Psoas muscle (tissue), 8 donors: Measurements from ENCODE around the gene PRKAG2. TPM values are rescaled to one million over a fixed set of nuclear protein-coding genes. Genes with fewer than 3 reads are reported as not detected.
A peak's percentile ranks its signal among the peaks of the same experiment; 100 is the strongest.

Experiments used
- ATAC-seq, 4 donors: fragments of 200-7000 bp; cut with Tn5 transposase; one replicate each; pipeline ENCODE4 v1.9.1; 2020; ENCODE audit warnings: moderate library complexity in 3 of 4, mild to moderate bottlenecking in 2 of 4
- DNase-seq, 2 donors: peaks; one replicate each; pipeline ENCODE4 v3.0.0-alpha.2; 2020
- H3K27ac ChIP-seq: fragments of 200-600 bp; one replicate; pipeline ENCODE4 v1.8.0; 2022
- H3K27me3 ChIP-seq, 3 donors: fragments of 200-600 bp in 1 of 3; one replicate each; pipeline versions ENCODE4 v1.6.1 to v1.8.0; 2013 to 2022; ENCODE audit warnings: low read length in 2 of 3, mild to moderate bottlenecking in 2 of 3, moderate library complexity in 1 of 3; ENCODE audit not compliant: insufficient read depth in 3 of 3
- H3K36me3 ChIP-seq, 2 donors: fragments of 200-600 bp in 1 of 2; one replicate each; pipeline versions ENCODE4 v1.6.1 to v1.8.0; 2013 to 2022; ENCODE audit warnings: low read depth in 1 of 2, mild to moderate bottlenecking in 1 of 2, moderate library complexity in 1 of 2; ENCODE audit not compliant: insufficient read depth in 1 of 2
- H3K4me1 ChIP-seq: fragments of 200-600 bp; one replicate; pipeline ENCODE4 v1.8.0; 2022
- H3K4me3 ChIP-seq: fragments of 200-600 bp; one replicate; pipeline ENCODE4 v1.8.0; 2022; ENCODE audit warnings: mild to moderate bottlenecking
- H3K9me3 ChIP-seq: fragments of 200-600 bp; one replicate; pipeline ENCODE4 v1.8.0; 2022
- CTCF ChIP-seq: fragments of 200-600 bp; IDR thresholded peaks from one replicate; pipeline ENCODE4 v1.8.0; 2022; ENCODE audit warnings: antibody characterized with exemption
- WGBS, 3 donors: extraction: QIAGEN DNeasy Blood & Tissue Kit; methylation state at CpG; one replicate each; pipeline versions ENCODE4 v1.1.6 to v1.1.7; 2013; 5-methylcytosine and 5-hydroxymethylcytosine counted together
- intact Hi-C, 2 donors: fragments of 100-400 bp; cut with DNase I; formaldehyde crosslinking; loops; one replicate each; pipeline versions ENCODE4 v1.11.0 to v1.14.2; 2022
- polyA plus RNA-seq, 3 donors: library from polyadenylated mRNA; stranded (reverse); fragments of 200-250 nt; gene quantifications; one replicate each; pipeline ENCODE4 v1.2.3, GENCODE V29; 2013
- total RNA-seq, 4 donors: library from RNA; stranded (reverse); fragmentation: NEBNext Ultra II Directional in 2 of 4; extraction: Animal tissue kit (Norgen Biotek cat#: 25700) in 2 of 4; gene quantifications; one replicate each; pipeline versions ENCODE4 v1.2.1 to v1.2.4, GENCODE V29; 2021 to 2023
- donor health status: healthy with polysubstance abuse.
- donor health status: DM: no; HTN: no; CAD: no; lungs with moderate emphysema.
- donor health status: Bipolar disorder and iron deficiency.
- donor health status: healthy.
- donor health status: DM: yes; HTN: yes; CAD: no.
- donor health status: DM: no; HTN: no; CAD: no.
- donor health status: DM: no; HTN: no; CAD: no.
- donor health status: DM: yes; HTN: yes; CAD: no.

PRKAG2 gene
- total and polyA plus RNA-seq, 7 donors = 9.3 to 143 (median 19.8) TPM

- WGBS, 3 donors = 88 to 93% (median 91%) methylated on average over 9 of the region's 9 CpGs
- DNase-seq (no peak), ATAC-seq (no peak)
- no peaks in the 10 kb centered on the region for H3K36me3 ChIP-seq
- intact Hi-C loops = no loop called here
- H3K9me3 ChIP-seq = no peaks in the 10 kb centered on the region
- no peak overlapping the region for H3K27ac ChIP-seq
- H3K4me3 ChIP-seq = no peak overlapping the region
- H3K4me1 ChIP-seq = no peaks in the 10 kb centered on the region
- peaks cover 0 to 2% (median 0%) of the 10 kb centered on the region in 3 donors for H3K27me3 ChIP-seq
- no peak for TF ChIP-seq CTCF
These were observed 47.1 kb upstream of the PRKAG2 start for GRCh38 chr7:151924001-151924400.

GRCh38 chr7:151923097-151923876 is 46.4 kb upstream of the PRKAG2 start:
- no peak overlapping the region for H3K27ac ChIP-seq
- no peak for TF ChIP-seq CTCF
- WGBS, 3 donors = 67 to 76% (median 72%) methylated on average over 16 of the region's 16 CpGs
- H3K27me3 ChIP-seq = peaks cover 0 to 2% (median 0%) of the 10 kb centered on the region in 3 donors
- H3K36me3 ChIP-seq = no peaks in the 10 kb centered on the region
- DNase-seq (no peak), ATAC-seq (peak in 2 of 4 donors; percentile 30 to 48)
- no peaks in the 10 kb centered on the region for H3K4me1 ChIP-seq
- H3K4me3 ChIP-seq = no peak overlapping the region
- no peaks in the 10 kb centered on the region for H3K9me3 ChIP-seq
- intact Hi-C loops = no loop called here

GRCh38 chr7:151921451-151921850 is 44.5 kb upstream of the PRKAG2 start:
- WGBS, 3 donors = 70 to 77% (median 71%) methylated on average over 13 of the region's 13 CpGs
- ATAC-seq (no peak), DNase-seq (no peak)
- no peak overlapping the region for H3K4me3 ChIP-seq
- H3K27me3 ChIP-seq = peaks cover 0 to 2% (median 0%) of the 10 kb centered on the region in 3 donors
- no peaks in the 10 kb centered on the region for H3K4me1 ChIP-seq
- no peaks in the 10 kb centered on the region for H3K36me3 ChIP-seq
- no peak overlapping the region for H3K27ac ChIP-seq
- H3K9me3 ChIP-seq = no peaks in the 10 kb centered on the region
- intact Hi-C loops = no loop called here
- no peak for TF ChIP-seq CTCF

- Histone ChIP-seq H3K27me3 (peaks cover 0 to 2% (median 0%) of the 10 kb centered on the region in 3 donors), H3K4me3 (no peak overlapping the region), H3K9me3 (no peaks in the 10 kb centered on the region), H3K4me1 (no peaks in the 10 kb centered on the region), H3K36me3 (no peaks in the 10 kb centered on the region), H3K27ac (no peak overlapping the region)
- intact Hi-C loops = no loop called here
- TF ChIP-seq CTCF = no peak
- ATAC-seq (no peak), DNase-seq (no peak)
- 76 to 88% (median 84%) methylated on average over 1 of the region's 1 CpG for WGBS, 3 donors
These were observed 43.6 kb upstream of the PRKAG2 start for GRCh38 chr7:151920488-151920887.
